Calu3 (cell line): ENCODE results near the gene NEUROD4. TPM values are rescaled to one million over a fixed set of nuclear protein-coding genes. Genes with fewer than 3 reads are reported as not detected.

Source experiments
- BruUV-seq: library from RNA; stranded (reverse); fragments of 400-500 nt; replicated peaks from 2 replicates; lab custom pipeline; 2021; lab: Mats Ljungman, UMichigan
- CTCF ChIA-PET: fragments of 300-600 bp; sonication (Branson Sonifier 250); formaldehyde crosslinking; loops from one replicate; lab custom pipeline; 2022; ENCODE audit warnings: antibody characterized with exemption; lab: Charles Lee
- DNase-seq: peaks from one replicate; pipeline ENCODE4 v3.0.0; 2022
- H3K27ac Mint-ChIP-seq: one replicate; pipeline ENCODE4 v1.8.0; 2022; ENCODE audit warnings: mixed read lengths; ENCODE audit not compliant: unreplicated experiment
- H3K27me3 Mint-ChIP-seq: one replicate; pipeline ENCODE4 v1.8.0; 2022; ENCODE audit warnings: mixed read lengths; ENCODE audit not compliant: unreplicated experiment
- H3K36me3 Mint-ChIP-seq: one replicate; pipeline ENCODE4 v1.8.0; 2022; ENCODE audit warnings: mild to moderate bottlenecking, moderate library complexity, mixed read lengths; ENCODE audit not compliant: insufficient read depth, unreplicated experiment
- H3K4me1 Mint-ChIP-seq: one replicate; pipeline ENCODE4 v1.8.0; 2022; ENCODE audit warnings: mild to moderate bottlenecking, low read depth, mixed read lengths; ENCODE audit not compliant: unreplicated experiment
- H3K4me3 Mint-ChIP-seq: one replicate; pipeline ENCODE4 v1.8.0; 2022; ENCODE audit warnings: mild to moderate bottlenecking, low read depth, moderate library complexity, mixed read lengths; ENCODE audit not compliant: unreplicated experiment
- H3K9me3 Mint-ChIP-seq: one replicate; pipeline ENCODE4 v1.8.0; 2022; ENCODE audit warnings: low read depth, mixed read lengths; ENCODE audit not compliant: unreplicated experiment
- CTCF ChIP-seq: fragments of 200-600 bp; IDR thresholded peaks from one replicate; pipeline ENCODE4 v1.8.0; 2022; ENCODE audit warnings: antibody characterized with exemption; ENCODE audit not compliant: unreplicated experiment
- intact Hi-C: fragments of 100-400 bp; cut with micrococcal nuclease; formaldehyde crosslinking; loops from one replicate; pipeline ENCODE4 v1.10.0; 2022; ENCODE audit not compliant: unreplicated experiment
- total RNA-seq: library from RNA; stranded (reverse); gene quantifications from 2 replicates; pipeline ENCODE4 v1.2.3, GENCODE V29; 2022

NEUROD4 gene
- total RNA-seq, 1 experiment from 2014 or later, result not detected

DNA sequence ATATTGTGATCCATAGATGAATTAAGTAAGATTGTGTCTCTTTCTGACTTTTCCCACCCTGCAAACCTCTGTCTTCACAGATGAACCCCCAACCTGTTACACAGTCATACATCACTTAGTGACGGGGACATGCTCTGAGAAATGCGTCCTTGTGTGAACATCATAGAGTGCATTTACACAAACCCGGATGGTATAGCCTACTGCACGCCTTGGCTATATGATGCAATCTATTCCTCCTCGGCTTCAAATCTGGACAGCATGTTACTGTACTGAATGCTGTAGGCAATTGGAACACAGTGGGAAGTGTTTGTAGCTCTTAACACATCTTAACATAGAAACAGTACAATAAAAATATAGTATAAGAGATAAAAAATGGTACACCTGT is 27.8 kb upstream of the NEUROD4 start:
- Mint-ChIP-seq H3K4me3 (no peak overlapping the region), H3K36me3 (no peaks in the 10 kb centered on the region), H3K27me3 (peaks cover 67% of the 10 kb centered on the region), H3K27ac (no peak overlapping the region), H3K4me1 (no peaks in the 10 kb centered on the region), H3K9me3 (no peaks in the 10 kb centered on the region)
- CTCF ChIA-PET, result interaction anchor here (1.4 to 2.5 kb wide), 3 partner anchors 12 to 80 kb away, joined by 5 to 58 read pairs (median 14); no protein-coding TSS in a partner anchor
- no peak for TF ChIP-seq CTCF
- intact Hi-C loops, result loop anchor here (10.0 kb wide), 1 partner anchor 623 kb away; no protein-coding TSS in a partner anchor
- no peak for DNase-seq
- BruUV-seq, result no TSS peak

DNA sequence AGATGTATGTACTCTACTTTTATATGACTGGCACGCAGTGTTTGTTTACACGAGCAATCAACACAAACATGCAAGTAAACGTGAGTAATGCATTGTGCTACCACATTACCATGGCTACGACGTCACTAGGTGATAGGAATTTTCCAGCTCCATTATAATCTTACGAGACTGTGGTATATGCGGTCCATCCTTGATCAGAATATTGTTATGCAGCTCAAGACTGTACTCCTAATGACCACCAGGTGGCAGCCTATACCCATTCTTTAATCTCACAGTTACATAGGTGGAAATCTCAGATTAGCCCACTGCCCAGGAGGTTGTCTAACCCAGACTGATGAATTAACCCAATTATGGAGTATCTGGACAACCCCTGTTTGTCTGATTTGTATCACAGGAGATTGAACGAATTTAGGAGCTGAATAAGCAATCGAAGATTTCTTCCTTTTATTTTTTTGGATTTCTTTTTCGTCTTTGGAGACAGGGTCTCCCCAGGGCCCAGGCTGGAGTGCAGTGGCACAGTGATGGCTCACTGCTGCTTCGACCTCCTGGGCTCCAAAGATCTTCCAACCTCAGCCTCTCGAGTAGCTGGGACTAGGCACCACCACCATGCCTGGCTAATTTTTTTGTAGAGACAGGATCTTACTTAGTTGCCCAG is 26.5 kb upstream of the NEUROD4 start:
- Mint-ChIP-seq H3K4me3 (no peak overlapping the region), H3K27me3 (peaks cover 67% of the 10 kb centered on the region), H3K4me1 (no peaks in the 10 kb centered on the region), H3K9me3 (no peaks in the 10 kb centered on the region), H3K36me3 (no peaks in the 10 kb centered on the region), H3K27ac (no peak overlapping the region)
- peak; percentile 75 for TF ChIP-seq CTCF
- BruUV-seq, result no TSS peak
- intact Hi-C loops, result loop anchor here (1.0 to 10.0 kb wide), 4 partner anchors 75 to 621 kb away; no protein-coding TSS in a partner anchor
- DNase-seq, result peak; percentile 60
- CTCF ChIA-PET, result interaction anchor here (0.6 to 2.5 kb wide), 13 partner anchors 9 to 291 kb away, joined by 3 to 58 read pairs (median 4); partner anchors contain the start of gene TESPA1

GRCh38 chr12:54996205-54996604 is 23.6 kb upstream of the NEUROD4 start:
- Mint-ChIP-seq H3K27ac (no peak overlapping the region), H3K9me3 (no peaks in the 10 kb centered on the region), H3K27me3 (peaks cover 67% of the 10 kb centered on the region), H3K4me3 (no peak overlapping the region), H3K36me3 (no peaks in the 10 kb centered on the region), H3K4me1 (no peaks in the 10 kb centered on the region)
- intact Hi-C loops, result loop anchor here (10.0 kb wide), 1 partner anchor 619 kb away; no protein-coding TSS in a partner anchor
- BruUV-seq, result no TSS peak
- DNase-seq, result no peak
- CTCF ChIA-PET, result interaction anchor here (1.6 kb wide), 1 partner anchor 76 kb away, joined by 4 read pairs; no protein-coding TSS in a partner anchor
- no peak for TF ChIP-seq CTCF

DNA sequence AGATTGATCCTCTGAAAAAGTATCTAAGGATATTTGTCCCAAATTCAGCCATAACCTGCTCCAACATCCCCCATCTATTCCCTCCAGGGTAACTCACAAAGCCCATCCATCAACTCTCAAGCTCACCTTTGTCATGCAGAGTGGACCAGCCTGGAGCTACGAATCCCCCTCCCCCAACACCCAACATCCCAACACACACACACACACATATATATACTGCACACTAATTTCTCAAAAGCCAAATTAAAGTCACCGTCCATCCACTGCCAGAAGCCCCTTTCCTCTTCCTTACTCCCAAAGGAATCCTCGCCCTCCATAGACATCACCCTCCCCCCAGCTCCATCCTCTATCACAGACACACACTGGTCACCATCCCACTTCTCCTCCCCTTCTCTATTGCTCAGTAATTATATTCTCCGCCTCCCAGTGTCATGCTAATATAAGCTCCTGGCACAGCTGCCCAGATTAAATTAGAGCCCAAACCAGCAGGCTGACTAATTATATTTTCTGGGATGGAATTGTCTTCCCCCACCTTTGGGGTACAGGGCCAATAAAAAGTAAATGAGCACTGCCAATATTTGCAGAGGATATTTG is 21.7 kb upstream of the NEUROD4 start:
- intact Hi-C loops, result loop anchor here (10.0 kb wide), 1 partner anchor 617 kb away; no protein-coding TSS in a partner anchor
- H3K27ac Mint-ChIP-seq, result no peak overlapping the region
- H3K36me3 Mint-ChIP-seq, result no peaks in the 10 kb centered on the region
- H3K4me3 Mint-ChIP-seq, result no peak overlapping the region
- no peaks in the 10 kb centered on the region for H3K9me3 Mint-ChIP-seq
- peaks cover 78% of the 10 kb centered on the region for H3K27me3 Mint-ChIP-seq
- CTCF ChIA-PET, result no interaction called here
- no TSS peak for BruUV-seq
- no peaks in the 10 kb centered on the region for H3K4me1 Mint-ChIP-seq
- TF ChIP-seq CTCF, result no peak
- DNase-seq, result no peak
